Dermis microvascular lymphatic vessel endothelial cell (primary cell): ENCODE measurements around the gene TSPYL4. TPM values are rescaled to one million over a fixed set of nuclear protein-coding genes. Genes with fewer than 3 reads are reported as not detected.
"Not testable (repeated sequence)": the region's sequence is repeated elsewhere in the genome, so short reads cannot be mapped to it uniquely, and the experiment has no call there.

Experiments used
- DNase-seq, 2 donors: peaks; one replicate each; pipeline versions ENCODE4 v3.0.0 to v3.0.0-alpha.2; 2010; ENCODE audit warnings: low read depth in 2 of 2
- total RNA-seq: library from RNA; depleted of rRNA; stranded (reverse); fragments of >200 nt; gene quantifications from 2 replicates; pipeline ENCODE4 v1.2.1, GENCODE V29; 2014

TSPYL4 gene
- total RNA-seq: 5.9 and 9.2 TPM in 2 replicates

DNA sequence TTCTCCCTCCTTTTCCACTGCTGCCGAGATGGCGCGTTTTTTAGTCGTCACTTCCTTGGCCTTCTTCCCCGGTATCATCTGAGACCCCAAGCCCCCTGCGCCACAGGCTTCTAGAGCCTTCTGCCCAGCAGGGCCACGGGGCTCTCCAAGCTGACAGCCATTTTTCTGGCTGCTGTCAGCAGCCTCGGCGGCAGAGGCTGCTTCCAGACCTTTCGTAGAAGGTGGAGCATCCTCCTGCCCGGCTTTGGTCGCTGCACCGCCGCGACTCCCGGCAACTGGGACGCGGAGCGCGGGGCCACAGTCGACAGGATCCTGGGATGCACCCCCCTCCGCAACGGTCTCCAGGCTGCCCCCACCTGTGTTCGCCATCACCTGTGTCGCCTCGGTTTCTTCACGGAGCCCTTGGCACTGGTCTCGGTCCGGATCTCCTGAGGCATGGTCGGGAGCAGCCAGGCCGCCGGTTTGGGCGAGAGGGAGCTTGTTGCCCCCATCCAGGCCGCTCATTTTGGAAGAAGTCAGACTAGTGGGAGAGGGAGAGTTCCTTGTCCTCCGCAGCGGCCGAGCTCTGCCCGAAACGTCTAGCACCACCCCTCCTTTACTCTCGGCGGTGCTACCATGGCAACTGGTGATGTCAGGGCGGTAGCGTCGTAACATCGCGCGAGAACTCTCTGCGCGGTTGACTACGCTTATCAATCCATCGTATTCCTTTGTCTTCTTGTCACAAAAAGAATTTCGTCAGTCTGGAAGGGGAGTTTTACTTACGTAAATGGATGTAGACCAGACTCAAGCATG is at the start of gene TSPYL4:
Gene TSPYL4 (minus strand): TSS at position 571 of the 792 bp plus-strand sequence. CDS start 67 bp downstream, at position 504.
- DNase-seq: peak; percentile 93 to 97

DNA sequence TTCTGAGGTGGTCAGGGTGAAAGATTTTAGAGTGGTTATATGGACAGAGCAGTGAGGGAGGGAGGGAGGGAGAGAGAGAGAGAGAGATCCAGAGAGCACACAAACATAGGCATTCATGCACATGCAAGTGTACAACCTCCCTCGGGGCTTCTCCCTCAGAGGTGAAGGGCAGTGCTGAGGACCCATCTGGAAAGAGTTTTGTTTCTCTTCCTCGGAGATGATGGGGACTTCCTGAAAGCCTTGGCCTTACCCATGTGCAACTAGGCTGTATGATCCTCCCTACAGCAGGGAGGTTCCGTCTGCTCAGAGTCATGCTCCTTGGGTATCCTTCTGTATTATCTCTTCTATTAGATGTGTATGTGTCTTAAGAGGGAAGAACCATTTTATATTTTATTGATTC is 47.2 kb upstream of the TSPYL4 start:
- no peak for DNase-seq

DNA sequence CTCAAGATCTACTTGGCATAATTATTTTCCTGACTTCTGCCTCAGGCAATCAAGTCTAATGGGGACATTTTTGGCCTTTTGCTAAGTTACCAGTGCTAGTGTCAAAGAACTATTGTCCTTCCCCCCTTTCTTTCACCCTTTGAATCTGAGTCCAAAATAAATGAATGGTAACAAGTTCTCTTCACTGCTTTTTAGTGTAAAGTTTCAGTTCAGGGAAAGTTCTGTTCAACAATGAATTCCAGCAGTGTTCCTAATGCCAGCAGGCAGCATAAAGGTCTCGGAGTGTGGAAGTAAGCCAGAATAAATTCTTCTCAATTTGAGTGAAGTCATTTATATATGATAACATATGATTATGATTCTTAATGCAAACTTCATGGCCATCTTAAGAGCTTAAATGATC is 46.7 kb upstream of the TSPYL4 start:
- DNase-seq: no peak

DNA sequence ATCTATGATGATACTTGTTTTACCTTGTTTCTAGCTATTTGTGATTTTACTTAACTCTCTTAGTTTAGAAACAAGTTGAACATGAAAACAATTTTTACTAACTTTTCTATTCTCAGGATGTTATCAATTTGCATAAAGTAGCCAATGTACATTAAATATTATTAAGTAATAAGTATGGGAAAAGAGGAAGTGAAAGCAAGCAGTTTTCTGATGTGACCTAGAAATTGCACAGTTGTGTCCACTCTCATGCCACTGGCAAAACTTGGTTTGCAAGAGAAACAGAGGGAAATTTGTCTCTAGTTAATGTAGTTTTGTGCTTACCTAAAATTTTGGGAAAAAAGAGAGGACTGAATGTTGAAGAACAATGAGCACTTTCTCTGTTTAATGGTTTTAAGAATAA is 45.1 kb upstream of the TSPYL4 start:
- no peak for DNase-seq

DNA sequence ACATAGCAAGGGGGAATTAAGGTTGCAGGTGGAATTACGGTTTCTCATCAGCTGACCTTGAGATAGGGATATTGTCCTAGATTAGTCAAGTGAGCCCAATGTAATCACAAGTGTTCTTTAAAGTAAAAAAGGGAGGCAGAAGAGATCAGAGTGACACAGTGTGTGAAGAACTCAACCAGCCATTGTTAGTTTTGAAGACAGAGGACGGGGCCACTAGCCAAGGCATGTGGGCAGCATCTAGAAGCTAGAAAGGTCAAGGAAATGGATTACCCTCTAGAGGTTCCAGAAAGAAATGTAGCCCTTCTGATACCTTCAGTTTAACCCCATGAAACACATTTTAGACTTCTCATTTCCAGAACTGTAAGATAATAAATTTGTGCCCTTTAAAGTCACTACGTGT is 44.4 kb upstream of the TSPYL4 start:
- no peak for DNase-seq

DNA sequence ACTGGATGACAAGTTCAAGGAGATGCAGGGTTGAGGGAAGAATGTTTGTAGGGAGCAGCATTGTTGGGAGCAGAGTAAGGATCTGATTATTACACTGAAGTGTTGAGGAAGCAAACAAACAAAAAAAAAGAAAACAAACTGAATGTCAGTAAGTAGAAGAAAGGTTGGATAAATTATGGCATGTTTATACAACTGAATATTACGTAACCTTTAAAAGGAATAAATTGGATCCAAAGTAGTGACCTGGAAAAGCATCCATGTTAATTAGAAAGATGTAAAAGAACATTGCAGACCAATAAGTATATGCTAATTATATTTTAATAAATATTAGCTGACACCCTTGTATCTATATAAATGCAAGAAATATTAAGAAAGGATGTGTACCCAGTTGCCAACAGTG is 38.7 kb upstream of the TSPYL4 start:
- DNase-seq: no peak

DNA sequence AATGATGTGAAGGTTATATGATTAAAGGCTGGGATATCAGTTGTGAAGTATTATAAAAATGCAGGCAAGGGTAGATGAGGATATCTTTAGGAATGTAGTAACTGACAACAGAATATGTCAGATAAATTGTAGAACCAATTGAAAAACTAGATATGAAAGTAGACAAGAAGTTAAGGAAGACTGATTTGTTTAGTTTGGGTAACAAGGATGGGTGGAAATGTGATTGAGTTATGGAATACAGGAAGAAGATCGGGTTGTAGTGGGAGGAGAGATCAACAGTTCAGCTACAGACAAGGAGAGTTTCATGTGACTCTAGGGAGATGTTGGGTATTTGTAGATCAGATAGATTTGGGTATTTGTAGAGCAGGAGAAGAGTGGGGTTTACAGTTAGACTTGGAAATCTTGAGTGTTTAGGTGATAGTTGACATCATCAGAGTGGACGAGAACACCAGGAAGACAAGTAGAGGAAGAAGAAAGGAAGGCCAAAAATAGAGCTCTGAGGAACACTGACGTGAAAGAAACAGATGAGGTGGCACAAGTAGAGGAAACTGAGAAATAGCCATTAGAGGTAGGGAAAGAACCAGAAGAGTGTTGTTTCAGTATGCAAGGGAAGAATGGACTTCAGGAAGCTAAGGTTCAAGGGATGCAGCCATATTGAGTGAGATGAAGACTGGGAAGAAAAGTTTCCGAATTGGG is 38.0 kb upstream of the TSPYL4 start:
- DNase-seq: no peak

DNA sequence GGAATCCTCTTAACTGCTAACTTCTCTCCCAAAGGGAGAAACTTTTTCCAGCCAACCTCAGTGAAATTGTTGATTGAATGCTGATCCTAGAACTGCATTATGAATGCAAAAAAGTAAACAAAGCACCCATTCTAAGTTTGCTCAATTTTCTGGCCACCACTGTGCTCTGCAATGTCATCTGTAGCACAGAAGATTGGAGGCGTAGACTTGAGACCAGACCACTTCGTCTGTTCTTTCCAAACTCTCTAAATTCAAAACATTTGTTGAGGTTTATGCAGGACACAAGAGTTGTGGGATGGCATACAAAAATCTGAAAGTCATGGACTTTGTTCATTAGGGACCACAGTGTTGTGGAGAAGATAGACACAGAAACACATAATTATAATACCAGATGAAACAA is 36.9 kb upstream of the TSPYL4 start:
- DNase-seq: no peak

DNA sequence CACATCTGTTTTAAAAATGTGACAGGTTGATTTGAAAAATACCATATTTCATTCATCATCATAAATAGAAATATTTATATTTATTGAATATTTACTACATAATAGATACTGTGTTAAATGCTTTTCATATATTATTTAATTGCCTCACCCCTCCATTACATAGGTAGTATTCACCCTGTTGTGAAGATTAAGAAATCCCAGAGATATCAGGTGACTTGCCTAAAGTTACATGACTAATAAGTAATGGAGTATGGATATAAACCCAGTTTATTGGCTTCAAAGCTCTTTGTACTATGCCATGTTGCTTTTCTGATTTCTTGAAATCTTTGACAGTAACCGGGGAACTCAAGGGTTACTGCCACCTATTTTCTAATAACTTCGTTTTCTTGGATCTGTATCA is 36.0 kb upstream of the TSPYL4 start:
- DNase-seq: no peak

DNA sequence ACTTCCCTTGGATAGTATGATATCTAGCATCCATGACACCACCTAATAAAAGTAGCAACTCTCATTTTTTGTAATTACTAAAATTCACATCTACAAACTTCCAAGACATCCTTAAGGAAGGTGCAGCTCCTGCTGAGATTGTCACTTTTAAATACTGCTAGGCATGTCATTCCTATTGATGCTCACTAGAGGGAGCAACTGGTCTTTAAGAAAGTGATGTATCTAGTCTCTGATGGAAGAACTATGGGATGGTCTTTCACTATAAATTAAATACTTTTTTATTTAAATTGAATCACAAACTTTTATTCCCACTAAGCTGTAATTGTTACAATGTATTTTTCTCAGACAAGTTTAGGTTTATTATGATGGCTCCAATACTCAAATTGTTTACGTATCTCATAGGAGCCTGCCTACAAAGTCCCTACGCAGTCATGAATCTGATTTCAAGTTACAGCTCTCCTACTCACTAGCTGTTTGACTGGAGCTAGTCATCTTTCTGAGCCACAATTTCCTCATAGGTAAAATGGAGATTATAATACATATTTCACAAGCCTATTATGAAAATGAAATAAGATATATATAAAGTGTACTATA is 33.9 kb upstream of the TSPYL4 start:
- DNase-seq: peak in 1 of 2 donors; percentile 57

DNA sequence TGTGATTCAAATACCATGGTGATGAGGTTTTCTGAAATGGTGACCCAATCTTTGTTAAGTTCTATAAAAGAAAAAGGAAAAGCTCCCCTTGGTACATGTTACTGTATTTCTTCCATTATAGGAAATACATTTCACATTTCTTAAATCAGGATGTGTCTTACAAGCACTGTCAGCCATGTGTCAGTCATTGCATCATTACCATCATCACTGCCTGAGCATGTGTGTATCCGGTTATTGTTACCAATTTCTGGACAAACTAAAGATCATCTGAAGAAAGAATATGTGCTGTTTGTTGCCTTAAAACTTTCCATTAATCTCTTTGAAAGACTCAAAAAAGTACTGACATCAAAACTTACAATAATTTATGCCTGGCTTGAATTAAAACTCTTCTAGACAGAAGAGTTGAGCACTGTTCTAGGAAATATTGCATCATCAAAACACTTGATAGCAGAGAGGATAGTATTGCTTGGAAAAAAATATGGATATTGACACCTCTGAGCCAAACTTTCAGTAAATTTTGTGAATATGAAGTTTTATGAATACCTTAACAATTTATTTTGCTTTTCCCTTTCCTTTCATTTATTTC is 33.0 kb upstream of the TSPYL4 start:
- DNase-seq: no peak

DNA sequence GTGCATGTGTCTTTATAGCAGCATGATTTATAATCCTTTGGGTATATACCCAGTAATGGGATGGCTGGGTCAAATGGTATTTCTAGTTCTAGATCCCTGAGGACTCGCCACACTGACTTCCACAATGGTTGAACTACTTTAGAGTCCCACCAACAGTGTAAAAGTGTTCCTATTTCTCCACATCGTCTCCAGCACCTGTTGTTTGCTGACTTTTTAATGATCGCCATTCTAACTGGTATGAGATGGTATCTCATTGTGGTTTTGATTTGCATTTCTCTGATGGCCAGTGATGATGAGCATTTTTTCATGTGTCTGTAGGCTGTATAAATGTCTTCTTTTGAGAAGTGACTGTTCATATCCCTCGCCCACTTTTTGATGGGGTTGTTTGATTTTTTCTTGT is 31.1 kb upstream of the TSPYL4 start:
- not testable (repeated sequence) for DNase-seq

DNA sequence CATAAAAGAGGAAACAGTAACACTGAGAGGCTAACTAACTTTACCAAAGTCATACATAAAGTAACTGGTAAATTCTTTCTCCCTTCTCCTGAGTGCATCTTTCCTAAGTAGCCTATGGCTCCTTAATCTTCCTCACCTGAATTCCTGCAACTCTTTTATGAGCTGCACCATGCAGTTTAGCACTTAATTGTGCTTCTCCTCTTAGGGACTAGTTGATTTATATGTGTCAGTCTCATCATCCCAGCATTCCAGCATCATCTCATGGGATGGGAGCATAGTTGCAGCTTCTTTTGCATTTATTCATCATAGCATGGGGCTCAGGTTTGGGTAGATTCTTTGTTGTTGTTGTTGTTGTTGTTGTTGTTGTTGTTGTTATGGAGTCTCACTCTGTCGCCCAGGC is 29.3 kb upstream of the TSPYL4 start:
- no peak for DNase-seq

DNA sequence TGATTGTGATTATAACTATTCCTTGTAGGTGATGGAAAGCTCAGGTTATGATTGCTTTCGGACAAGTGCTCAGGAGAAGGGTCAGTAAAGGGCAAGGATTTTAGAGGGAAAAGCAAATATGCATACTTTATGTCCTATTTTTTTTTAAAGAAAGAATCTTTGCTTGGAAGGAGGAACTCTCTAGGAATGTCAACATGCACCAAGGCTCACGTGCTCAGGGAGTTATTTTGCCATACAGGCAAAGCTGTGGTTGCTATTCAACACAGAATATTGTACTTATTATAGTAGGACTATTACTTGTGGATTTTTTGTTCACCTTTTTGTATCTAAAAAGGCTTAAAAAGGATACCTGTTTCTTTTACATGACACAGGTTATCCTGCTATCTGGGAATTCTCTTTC is 28.8 kb upstream of the TSPYL4 start:
- no peak for DNase-seq

DNA sequence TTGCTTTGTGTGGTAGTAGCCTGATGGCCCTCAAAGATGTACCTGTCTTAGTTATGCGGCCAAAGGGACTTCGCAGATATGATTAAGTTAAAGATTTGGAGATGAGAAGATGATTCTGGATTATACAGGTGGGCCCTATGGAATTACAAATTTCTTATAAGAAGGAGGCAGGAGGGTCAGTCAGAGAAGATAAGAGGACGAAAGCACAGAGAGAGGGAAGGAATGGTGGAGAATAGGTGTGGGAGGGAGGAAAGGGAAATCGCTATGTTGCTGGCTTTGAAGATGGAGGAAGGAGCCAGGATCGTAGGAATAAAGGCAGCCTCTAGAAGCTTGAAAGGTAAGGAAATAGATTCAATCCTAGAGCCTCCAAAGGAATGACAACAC is 27.1 kb upstream of the TSPYL4 start:
- DNase-seq: no peak

DNA sequence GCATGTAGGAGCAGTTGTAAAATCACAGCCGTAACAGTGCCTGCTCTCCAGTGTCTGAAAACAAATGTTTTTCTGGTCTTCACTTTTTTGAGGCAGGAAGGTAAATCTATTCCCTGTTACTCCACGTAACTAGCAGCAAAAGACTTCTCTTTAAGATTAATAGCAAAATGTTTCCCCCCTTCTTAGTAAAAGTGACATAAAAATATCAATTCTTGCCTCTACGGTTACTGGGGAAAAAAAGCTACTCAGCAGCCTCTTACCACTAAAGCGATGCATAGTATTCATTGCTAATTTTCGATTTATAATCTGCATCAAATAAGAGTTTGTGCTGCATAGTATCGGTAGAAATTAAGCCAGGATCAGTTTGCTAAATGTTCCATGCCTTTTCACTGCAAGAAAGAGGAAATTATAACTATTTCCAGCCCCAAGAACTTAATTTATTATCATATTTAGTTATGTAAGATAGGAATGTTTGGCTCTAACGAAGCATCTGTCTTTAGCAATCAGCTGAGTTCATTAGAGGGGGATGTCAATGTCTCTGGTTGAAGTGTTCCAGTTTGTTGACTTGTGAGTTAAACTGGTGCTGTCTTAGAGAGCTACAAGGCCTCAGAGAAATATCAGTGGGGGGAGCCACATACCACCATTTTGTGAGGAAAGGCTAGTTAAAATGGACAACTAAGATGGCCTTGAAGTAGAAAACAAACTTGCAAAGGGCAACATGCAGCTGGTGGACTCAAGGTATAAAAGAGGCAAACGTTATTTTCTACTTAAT is 26.5 kb upstream of the TSPYL4 start:
- peak in 1 of 2 donors; percentile 2 for DNase-seq

DNA sequence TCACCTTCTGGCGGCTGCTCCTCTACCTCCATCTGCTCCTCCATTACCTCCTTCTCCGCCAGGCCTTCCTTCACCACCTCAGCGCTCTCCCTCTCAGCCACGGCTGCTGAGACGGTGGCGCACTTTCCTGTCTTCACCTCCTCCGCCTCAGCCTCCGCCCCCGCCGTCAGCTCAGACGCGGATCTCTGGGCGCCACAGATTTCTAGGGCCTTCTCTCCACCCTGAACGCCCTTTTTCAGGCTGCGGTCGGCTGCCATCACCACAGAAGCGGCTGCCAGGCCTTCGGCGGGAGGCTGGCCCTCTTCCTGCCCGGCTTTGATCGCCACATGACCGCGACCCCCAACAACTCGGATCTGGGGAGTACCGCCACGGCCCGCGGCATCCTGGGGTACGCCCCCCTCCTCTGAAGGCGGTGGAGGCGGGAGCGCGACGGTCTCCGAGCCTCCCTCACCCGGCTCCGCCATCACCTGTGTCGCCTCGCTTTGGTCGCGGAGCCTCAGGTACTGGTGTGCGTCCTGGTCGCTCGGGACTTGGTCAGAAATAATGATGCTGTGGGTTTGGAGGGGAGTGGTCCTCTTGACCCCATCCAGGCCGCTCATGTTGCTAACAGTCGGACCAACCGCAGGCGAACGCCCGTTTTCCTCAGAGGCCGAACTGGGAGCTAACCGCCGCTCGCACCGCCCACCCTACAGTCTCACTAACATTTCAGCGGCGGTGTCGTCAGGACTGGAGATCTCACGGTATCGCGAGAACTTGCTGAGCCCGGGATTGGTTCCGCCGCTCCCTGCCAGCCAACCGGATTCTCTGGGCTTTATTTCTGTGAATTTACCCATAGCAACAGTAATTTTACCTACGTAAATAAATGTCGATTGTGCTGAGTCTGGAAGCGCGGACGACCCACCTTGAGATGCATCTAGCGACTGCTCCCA is 25.6 kb upstream of the TSPYL4 start, which contains the start of gene TSPYL1:
Gene TSPYL1 (minus strand): TSS at position 699 of the 929 bp plus-strand sequence. CDS start 100 bp downstream, at position 599.
- DNase-seq: peak; percentile 95 to 98

DNA sequence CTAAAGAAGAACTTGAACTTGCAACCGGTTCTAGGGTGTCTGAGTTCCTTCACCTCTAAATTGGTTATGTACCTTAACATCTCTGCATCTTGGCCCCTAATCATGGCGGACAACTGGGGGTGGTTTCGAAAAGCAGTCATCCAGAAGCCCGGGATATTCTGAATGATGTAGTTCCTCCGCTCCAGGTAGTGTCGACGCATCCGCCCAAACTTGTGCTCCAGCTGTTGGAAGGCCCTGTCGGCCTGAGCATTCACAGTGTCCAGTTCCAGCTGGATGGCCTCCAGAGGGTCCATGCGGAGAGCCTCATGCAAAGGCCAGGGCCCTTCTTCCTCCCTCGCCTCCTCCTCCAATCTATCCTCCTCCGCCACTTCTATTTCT is 25.0 kb upstream of the TSPYL4 start:
- DNase-seq: no peak

DNA sequence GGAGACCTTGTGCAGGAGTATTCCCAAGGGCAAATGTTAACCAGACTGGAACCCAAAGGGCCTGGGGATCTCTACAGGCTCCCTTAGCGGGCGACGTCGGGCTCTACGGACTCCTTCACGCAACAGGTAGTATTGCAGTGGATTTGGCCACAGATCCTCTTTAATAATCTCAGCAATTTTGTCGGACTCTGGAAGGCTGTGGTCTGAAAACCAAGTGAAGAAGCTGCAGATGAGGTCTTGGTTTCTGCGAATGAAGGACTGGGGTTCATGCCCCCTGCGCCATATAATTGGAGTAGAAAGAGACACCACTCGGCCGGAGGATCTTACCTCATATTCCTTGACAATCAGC is 24.6 kb upstream of the TSPYL4 start:
- DNase-seq: no peak

DNA sequence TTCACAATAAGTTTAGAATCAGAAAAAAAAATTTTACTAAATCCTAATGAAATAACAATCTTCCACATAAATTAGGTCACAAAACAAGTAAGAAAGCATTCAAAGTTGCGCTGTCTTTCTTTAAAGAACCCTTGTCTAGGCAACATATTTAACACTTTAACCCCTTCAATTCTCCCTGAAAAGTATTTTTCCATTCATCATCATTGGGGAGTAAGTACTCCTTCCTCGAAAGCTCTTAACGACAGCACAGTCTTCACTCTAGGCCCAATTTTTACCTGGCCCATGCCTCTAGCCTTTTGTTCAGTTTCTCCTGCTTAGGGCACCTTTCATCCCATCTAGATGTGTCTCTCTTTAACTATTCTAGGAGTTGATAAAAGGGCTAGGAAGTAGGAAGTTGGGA is 23.2 kb upstream of the TSPYL4 start:
- no peak for DNase-seq
